WI38 (cell line): ENCODE results near the gene STK33.

Experiments used
- H3K4me3 ChIP-seq: 2 replicates; pipeline ENCODE4 v1.5.1; 2011; ENCODE audit warnings: low read depth, mild to moderate bottlenecking, control low read depth, low read length
- CTCF ChIP-seq: IDR thresholded peaks from 2 replicates; pipeline ENCODE4 v1.5.1; 2012; ENCODE audit warnings: low read depth, mild to moderate bottlenecking, control low read depth, low read length

Gene STK33

DNA sequence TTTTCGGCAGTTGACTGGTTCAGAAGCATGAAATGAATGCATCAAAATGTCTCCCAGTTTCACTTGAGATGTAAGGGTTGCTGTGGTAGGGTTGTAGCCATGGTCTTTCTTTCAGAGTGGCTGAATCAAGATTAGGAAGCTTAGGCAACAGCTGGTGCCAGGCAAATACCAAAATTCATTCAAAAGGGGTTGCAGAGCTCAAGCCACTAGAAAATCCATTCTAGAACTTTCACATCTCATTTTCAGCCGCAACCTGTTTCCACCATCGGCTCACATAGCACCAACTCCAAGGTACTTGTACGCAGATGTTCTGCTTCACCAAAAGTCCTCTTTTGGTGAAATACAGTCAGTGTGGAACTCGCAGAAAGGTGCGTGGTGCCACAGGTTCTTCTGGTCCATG lies 40.5 kb upstream of the STK33 start:
- TF ChIP-seq CTCF = no peak
- H3K4me3 ChIP-seq = no peak overlapping the region

DNA sequence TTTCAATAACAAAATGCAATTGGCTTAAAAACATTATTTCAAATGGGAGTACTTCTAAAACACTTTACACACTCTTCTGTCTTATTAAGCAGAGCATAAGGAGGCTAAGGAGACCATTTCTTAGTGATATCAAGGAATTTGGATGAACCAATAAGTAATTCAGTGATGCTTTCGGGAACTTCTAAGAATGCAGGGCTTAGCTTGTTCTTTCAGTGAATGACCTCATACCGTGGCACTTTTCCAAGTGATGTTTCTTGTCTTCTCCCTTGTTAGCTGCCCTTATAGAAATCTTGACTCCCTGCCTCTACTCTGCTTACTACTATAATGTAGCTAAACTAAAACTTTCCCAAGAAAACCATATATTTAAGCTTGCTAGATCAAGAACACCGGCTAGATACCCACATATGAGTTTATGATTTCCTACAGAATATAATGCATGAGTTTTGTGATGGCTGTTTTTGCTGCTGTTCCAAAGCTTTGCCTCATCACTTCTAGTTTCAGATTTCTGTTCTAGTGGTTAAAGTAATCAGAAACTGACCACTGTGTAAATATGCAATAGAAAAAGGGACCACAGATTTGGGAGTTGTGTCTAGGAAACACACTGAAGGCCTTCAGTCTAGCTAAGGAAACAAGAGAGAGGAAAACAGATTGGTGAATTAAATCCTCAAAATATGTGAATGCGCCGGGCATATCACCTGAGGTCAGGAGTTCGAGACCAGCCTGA lies 37.5 kb upstream of the STK33 start:
- H3K4me3 ChIP-seq = no peak overlapping the region
- TF ChIP-seq CTCF = no peak

GRCh38 chr11:8624698-8625097 lies 30.7 kb upstream of the STK33 start:
- TF ChIP-seq CTCF = no peak
- H3K4me3 ChIP-seq = no peak overlapping the region

- no peak for TF ChIP-seq CTCF
These were observed 27.1 kb upstream of the STK33 start for GRCh38 chr11:8621147-8621546.

GRCh38 chr11:8617063-8617462 lies 23.0 kb upstream of the STK33 start:
- no peak for TF ChIP-seq CTCF
- no peak overlapping the region for H3K4me3 ChIP-seq

More at GRCh38 chr11:8621147-8621546, 27.1 kb upstream of the STK33 start:
- H3K4me3 ChIP-seq = no peak overlapping the region

GRCh38 chr11:8615291-8616032 lies 21.4 kb upstream of the STK33 start:
- no peak overlapping the region for H3K4me3 ChIP-seq
- no peak for TF ChIP-seq CTCF

- TF ChIP-seq CTCF = no peak
- H3K4me3 ChIP-seq = no peak overlapping the region
These were observed 20.5 kb upstream of the STK33 start for GRCh38 chr11:8614497-8614896.
